AML-193 (cell line): ENCODE measurements around the gene PSMG4.

ENCODE experiments used
- DNase-seq, 2 experiments: peaks; one replicate each; lab custom pipeline; 2025; lab: John Stamatoyannopoulos, UW

PSMG4 gene

GRCh38 chr6:3276174-3277167 is 17.7 kb downstream of the PSMG4 start:
- DNase-seq: no peak

DNA sequence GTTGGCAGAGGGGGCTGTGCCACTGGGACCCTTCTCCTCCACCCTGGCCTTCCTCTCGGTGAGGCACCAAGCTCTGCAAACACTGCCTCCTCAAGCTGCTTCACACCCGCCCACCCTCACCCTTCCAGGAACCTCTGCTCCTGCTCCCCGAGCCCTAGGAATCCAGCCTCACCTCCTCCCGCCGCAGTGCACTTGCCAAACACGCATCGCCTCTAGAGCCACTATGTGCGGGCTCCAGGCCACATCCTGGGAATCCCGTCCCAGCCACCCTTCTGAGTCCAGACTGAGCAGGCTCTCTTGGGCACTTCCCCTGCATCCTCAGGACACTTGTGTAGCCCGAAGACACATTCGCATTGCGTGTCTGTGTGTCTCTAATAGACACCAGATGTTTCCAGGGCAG is 18.5 kb downstream of the PSMG4 start:
- DNase-seq: no peak

DNA sequence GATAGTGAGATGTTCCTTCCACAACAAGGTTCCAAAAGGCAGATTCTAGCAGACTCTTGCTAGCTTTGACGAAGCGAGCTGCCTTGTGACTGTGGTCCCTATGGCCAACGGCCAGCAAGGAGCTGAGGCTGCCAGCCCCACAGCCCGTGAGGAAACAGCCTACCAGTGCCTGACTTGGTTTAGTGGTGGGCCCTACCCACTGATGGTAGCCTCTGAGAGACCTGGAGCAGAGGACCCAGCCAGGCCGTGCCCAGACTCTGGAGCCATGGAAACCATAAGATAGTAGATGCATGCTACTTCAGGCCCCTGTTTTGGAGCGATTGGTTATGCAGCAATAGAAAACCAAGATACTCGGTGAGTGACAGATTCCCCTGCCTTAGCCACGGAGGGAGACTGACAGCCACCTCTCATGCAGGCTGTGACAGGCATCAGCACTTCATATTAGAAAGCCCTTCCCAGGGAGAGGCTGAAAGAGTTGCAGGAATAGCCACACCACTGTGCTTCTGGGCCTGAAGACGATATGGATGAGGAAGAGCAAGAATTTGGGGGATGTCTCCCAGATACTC is 19.2 kb downstream of the PSMG4 start:
- DNase-seq: no peak

GRCh38 chr6:3278691-3279090 is 19.9 kb downstream of the PSMG4 start:
- DNase-seq: no peak

DNA sequence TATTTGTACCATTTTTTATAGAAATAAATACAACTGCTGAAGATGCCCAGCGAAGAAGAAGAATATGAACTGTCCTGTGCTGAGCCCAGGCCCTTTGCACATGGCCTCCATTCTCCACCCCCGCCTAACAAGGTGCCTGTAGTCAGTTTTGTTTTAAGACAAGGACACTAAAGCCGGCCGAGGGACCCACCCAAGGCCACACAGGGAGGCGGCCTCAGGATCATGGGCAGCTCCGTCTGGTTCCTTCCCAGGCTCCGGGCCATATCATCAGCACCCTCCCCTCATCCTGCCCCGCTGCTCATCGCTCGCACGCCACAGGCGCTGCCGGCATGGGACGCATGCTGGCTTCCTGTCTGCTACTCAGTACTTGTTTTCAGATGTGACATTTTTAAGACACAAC is 21.3 kb downstream of the PSMG4 start:
- no peak for DNase-seq

- no peak for DNase-seq
Observed at GRCh38 chr6:3280866-3281465, 22.2 kb downstream of the PSMG4 start.

GRCh38 chr6:3281631-3282475 is 23.1 kb downstream of the PSMG4 start:
- DNase-seq: no peak

GRCh38 chr6:3282476-3283236 is 23.9 kb downstream of the PSMG4 start:
- DNase-seq: no peak

DNA sequence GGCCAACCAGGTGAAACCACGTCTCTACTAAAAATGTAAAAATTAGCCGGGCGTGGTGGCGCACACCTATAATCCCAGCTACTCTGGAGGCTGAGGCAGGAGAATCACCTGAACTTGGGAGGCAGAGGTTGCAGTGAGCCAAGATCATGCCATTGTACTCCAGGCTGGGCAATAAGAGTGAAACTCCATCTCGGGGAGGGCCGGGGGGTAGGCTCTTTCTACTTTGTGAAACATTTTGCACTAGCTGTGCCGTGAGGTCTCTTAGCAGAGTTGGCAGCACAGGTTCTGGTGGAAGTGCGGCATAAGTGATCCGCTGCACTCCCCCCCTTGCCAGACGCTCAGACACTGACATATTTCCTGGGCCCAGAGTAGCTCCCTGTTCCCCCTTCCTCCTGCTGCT is 24.5 kb downstream of the PSMG4 start:
- no peak for DNase-seq

DNA sequence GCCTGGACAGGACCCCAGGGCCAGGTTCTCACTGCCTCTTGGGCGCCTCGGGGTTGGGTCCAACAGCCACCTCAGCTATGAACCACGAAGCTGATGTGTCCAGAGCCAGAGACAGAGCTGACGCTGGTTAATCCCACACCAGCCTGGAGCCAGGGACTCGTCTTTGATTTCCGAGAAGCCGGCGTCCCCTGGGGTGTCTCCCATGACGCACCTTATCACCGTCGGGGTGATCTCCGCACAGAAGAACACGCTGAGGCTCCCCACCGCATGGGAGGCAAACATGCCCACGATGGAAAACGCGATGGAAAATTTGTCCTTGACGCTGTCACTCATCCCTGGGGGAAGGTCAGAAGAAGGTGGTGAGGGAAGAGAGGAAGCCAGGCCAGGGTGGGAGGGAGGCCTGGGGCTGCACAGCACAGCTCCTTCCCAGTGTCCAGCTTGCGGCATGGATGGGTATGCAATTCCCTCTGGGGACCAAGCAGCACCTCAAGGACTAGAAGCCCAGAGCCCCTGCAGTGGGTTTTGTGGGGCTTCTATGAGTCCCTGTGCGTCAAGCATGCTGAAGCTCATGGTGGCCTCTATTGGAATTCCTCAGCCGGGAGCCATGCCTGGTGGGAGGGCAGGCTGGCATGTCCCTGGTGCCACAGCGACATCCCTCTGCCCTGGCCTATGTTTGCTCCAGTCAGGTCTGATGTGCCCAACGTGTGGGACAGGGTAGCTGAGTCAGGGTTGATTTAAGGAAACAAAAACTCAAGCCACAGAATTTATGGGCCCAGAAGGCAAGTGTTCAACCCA is 25.1 kb downstream of the PSMG4 start:
- DNase-seq: no peak

- DNase-seq: no peak
Observed at GRCh38 chr6:3284436-3284876, 25.7 kb downstream of the PSMG4 start.

DNA sequence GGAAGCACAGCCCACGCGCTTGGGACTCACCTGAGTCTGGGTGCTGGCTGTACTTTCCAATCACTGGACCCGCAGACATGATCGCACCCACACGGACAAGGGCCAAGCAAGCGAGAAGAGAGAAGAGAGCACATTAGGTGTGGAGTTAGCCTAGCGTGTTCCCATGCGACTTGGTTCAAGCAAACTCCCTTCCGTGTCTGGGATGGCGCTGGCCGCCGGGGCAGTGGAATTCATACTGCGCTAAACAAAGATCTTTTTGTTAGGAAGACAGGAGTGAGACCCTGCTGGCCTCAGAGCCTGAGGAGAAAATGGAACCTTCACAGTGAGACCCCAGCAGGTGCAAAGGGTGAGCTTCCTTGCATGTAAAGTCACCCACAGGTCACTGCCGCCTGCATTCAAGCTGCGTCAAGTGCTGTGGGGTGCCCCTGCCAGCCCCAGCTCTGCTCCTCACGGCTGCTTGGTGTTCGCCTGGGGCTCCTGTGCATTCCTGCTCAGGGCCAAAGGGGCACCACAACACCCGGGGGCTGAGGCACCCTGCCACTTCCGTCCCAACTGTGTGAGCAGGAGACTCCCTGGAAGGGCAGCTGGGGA is 26.4 kb downstream of the PSMG4 start:
- no peak for DNase-seq

DNA sequence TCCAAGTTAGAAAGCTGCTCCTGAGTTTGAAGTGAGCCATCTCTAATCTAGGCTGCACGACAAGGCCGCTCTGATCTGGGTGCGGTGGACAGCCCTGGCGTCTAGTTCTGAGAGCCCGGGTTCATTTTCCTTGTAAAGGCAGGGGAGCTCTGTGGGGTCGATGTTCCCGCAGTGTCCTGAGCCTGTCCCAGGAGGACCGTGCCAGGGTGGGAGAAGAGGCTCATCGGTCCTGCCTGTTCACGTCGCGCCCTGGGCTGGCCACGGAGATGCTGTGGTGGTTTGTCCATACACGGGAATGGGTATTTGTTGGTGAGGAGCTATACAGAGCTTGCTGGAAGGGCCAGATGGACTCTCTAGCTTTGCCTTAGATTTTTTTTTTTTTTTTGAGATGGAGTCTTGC is 27.0 kb downstream of the PSMG4 start:
- no peak for DNase-seq

DNA sequence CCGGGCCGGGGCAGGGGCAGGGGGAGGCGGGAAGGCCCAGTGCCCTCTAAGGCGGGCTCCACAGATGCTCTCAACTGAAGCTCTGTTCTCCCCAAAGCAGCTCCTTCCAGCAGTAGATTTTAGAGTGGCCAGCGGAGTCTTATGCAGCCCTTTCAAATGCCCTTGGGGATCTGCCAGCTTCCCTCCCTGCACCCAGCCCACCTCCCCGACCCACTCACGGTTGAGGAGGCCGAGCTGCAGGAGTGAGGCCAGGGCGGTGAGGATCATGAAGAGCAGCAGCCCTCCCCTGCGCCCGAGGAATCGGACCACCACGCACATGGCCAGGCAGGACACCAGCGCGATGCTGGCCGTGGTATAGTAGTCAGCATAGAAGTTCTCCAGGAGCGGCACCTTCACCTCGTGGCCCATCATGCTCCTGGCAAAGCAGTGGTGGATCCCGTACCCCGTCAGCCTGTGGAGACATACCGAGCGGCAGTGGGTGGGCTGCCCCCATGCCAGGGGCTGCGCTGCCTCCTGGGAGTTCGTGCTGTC is 28.0 kb downstream of the PSMG4 start:
- DNase-seq: no peak

DNA sequence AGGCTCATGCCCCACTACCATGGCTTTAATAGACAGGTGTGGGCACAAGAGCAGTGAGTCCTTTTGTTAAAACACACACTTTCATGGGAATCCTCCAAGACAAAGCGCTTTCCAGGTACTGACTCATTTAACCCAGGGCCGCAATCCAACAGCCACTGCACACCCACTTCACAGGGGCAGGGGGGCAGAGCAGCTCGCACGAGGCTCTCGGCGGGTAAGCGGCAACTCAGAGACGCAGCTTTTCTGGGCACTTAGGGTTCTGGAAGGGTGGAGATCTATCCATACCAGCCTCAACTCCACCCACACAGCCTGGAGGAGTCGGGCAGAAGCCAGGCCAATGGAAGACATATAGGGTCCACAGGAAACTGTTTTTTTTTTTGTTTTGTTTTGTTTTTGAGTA is 28.6 kb downstream of the PSMG4 start:
- no peak for DNase-seq

- no peak for DNase-seq
Observed at GRCh38 chr6:3287976-3288707, 29.4 kb downstream of the PSMG4 start.

DNA sequence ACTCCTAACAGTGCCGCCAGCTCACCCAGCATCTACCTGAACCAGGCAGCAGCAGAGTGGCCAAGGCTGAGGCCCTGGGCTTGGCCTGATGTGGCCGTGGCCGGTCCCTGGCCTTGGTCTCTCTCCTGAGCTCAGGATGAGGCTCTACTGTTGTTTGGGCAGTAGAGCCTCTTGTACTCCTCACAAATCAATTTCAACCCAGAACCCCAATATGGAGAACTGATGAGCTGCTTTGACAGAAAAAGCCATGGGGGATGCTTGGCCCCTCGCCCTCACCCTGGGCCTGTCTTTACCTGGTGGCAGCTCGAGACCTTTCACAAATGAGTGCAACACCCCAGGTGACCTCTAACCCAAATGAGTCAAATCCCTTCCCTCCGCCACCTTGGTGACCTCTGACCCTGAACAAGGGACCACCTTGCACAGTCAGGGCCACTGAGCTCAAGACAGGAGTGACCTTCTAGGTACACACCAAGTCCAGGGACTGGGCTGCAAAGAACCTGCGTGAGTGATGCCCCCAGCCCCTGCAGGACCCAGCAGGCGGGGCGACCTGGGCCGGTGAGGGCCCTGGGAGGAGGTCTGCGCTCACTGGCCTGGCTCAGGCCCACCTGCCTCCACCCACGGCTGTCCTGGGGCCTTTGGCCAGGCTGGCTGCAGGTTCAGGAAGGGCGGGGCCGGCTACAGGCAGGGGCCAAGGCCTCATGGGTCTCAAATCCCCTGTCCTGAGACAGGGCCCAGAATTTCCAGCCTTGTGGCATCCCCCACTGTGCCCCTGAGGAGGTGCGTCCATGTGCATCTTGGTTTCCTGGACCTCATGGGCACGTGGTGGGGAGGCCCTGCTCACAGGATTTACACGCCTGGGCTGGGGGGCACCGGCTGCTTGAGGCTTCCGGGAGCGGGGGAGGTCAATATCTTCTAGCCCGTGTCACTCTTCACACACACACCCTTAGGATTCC is 30.2 kb downstream of the PSMG4 start:
- no peak for DNase-seq

DNA sequence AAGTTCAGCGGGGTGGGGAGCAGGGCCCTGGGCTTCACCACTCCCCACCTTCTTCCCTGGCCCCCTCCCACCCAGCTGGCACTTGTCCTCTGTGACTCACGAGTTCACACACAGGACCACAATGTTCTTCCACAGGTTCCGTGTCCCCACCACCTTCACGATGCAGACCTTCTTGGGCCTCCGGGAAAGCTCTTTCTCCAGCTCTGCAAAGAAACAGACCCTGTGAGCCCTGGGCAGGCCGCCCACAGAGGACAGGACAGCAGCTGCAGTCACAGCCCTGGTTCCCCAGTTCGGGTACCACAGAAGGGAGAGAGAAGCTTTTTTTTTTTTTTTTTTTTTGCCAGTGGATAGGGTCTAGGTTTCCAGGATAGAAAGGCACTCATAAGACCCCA is 30.9 kb downstream of the PSMG4 start:
- no peak for DNase-seq
